ENCODE measurements around the gene USP47.

The USP47 gene

DNA sequence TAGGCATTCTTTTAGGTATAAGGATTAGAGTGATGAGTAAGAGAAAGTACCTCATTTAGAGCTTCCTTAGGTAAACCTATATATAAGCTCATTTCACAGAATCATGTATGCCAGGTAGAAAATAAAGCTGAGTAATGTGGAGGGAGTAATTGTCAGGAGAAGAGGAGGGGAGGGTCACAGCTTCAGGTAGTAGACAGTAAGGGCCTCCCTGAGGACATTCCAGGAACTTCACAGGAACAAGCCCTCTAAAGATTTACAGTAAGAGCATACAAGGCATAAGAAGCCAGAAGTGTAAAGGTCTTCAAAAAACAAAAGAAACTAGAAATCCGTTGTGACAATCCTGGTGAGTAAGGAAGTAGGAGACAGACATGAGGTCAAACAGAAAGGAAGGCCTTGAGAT is 57.6 kb downstream of the USP47 start:
- Histone ChIP-seq H3K9me3 (ENCODE audit: severe bottlenecking) (no peaks in the 10 kb centered on the region), H3K27me3 (ENCODE audit: insufficient read depth, poor library complexity, severe bottlenecking) (no peaks in the 10 kb centered on the region), H3K4me3 (ENCODE audit: severe bottlenecking) (no peak overlapping the region), H3K27ac (ENCODE audit: poor library complexity, severe bottlenecking) (no peak overlapping the region), H3K36me3 (ENCODE audit: low read depth) (peaks cover 37% of the 10 kb centered on the region), H3K4me1 (ENCODE audit: insufficient read depth, poor library complexity, severe bottlenecking) (no peaks in the 10 kb centered on the region)
- TF ChIP-seq, protein P1, sequence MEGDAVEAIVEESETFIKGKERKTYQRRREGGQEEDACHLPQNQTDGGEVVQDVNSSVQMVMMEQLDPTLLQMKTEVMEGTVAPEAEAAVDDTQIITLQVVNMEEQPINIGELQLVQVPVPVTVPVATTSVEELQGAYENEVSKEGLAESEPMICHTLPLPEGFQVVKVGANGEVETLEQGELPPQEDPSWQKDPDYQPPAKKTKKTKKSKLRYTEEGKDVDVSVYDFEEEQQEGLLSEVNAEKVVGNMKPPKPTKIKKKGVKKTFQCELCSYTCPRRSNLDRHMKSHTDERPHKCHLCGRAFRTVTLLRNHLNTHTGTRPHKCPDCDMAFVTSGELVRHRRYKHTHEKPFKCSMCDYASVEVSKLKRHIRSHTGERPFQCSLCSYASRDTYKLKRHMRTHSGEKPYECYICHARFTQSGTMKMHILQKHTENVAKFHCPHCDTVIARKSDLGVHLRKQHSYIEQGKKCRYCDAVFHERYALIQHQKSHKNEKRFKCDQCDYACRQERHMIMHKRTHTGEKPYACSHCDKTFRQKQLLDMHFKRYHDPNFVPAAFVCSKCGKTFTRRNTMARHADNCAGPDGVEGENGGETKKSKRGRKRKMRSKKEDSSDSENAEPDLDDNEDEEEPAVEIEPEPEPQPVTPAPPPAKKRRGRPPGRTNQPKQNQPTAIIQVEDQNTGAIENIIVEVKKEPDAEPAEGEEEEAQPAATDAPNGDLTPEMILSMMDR (IDR thresholded peaks at IDR 0.05; ENCODE audit: poor library complexity, severe bottlenecking), result peak; percentile 18
- peak; percentile 59 for ATAC-seq (ENCODE audit: low read depth)
- no peak for DNase-seq (ENCODE audit: low spot score)

DNA sequence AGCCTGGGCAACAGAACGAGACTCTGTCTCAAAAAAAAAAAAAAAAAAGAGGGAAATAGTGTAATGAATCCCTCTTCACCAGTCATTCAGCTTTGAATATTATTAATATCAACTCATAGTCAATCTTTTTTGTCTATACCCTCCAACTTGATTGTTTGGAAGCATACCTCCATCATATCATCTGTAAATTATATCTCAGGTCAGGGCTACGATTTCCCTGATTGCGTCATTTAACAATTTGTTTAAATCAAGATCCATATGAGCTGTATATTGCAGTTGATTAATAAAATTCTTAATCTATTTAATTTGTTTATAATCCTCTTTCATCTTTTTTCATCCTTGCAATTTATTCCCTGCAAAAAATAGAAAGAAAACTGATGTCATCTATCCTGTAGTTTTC is 60.2 kb downstream of the USP47 start:
- no peaks in the 10 kb centered on the region for H3K9me3 ChIP-seq (ENCODE audit: severe bottlenecking)
- H3K4me3 ChIP-seq (ENCODE audit: severe bottlenecking), result no peak overlapping the region
- DNase-seq (ENCODE audit: low spot score), result no peak
- TF ChIP-seq, protein P1 (IDR thresholded peaks at IDR 0.05; ENCODE audit: poor library complexity, severe bottlenecking), result no peak
- H3K27ac ChIP-seq (ENCODE audit: poor library complexity, severe bottlenecking), result no peak overlapping the region
- no peaks in the 10 kb centered on the region for H3K4me1 ChIP-seq (ENCODE audit: insufficient read depth, poor library complexity, severe bottlenecking)
- H3K27me3 ChIP-seq (ENCODE audit: insufficient read depth, poor library complexity, severe bottlenecking), result no peaks in the 10 kb centered on the region
- peaks cover 51% of the 10 kb centered on the region for H3K36me3 ChIP-seq (ENCODE audit: low read depth)
- no peak for ATAC-seq (ENCODE audit: low read depth)

DNA sequence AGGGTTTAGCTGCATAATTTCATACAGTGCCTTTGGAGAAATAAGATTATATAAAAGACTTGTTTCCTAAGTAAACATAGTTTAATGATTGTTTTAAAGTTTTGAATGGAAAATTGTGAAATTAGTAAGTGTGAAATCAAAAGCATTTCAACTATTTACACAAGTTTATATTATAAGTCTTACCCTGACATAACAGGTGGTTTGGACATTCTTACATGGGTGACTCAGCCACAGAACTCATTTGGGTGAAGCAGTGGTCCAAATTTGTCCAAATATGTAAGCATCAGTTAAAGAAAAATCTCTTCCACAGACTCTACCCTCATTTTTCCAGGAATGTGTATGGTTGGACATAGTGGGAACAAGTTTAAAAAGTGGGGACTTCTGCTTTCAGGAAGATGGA is 68.0 kb downstream of the USP47 start:
- Histone ChIP-seq H3K4me3 (ENCODE audit: severe bottlenecking) (no peak overlapping the region), H3K4me1 (ENCODE audit: insufficient read depth, poor library complexity, severe bottlenecking) (no peaks in the 10 kb centered on the region), H3K27ac (ENCODE audit: poor library complexity, severe bottlenecking) (no peak overlapping the region), H3K9me3 (ENCODE audit: severe bottlenecking) (no peaks in the 10 kb centered on the region), H3K36me3 (ENCODE audit: low read depth) (peaks cover 57% of the 10 kb centered on the region), H3K27me3 (ENCODE audit: insufficient read depth, poor library complexity, severe bottlenecking) (no peaks in the 10 kb centered on the region)
- ATAC-seq (ENCODE audit: low read depth) (no peak), DNase-seq (ENCODE audit: low spot score) (no peak)
- TF ChIP-seq, protein P1 (IDR thresholded peaks at IDR 0.05; ENCODE audit: poor library complexity, severe bottlenecking), result no peak

DNA sequence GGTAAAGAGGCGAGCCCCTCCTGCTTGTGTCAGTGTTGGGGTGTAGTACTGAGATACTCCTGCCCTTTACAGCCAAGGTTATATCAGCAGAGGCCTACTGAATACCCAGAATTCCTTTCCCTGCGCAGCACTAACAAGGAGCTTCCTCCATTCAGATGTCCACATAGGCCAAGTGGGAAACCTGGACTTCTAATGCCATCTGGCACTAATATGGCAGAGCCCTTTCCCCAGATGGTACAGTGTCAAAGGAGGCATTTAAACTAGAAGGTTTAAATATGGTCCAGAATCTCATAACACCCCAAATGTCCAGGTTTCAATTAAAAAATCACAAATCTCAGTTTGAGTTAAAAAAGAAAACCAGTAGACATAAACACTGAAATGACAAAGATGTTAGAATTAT is 68.8 kb downstream of the USP47 start:
- TF ChIP-seq, protein P1 (IDR thresholded peaks at IDR 0.05; ENCODE audit: poor library complexity, severe bottlenecking), result no peak
- Histone ChIP-seq H3K4me1 (ENCODE audit: insufficient read depth, poor library complexity, severe bottlenecking) (no peaks in the 10 kb centered on the region), H3K27me3 (ENCODE audit: insufficient read depth, poor library complexity, severe bottlenecking) (no peaks in the 10 kb centered on the region), H3K9me3 (ENCODE audit: severe bottlenecking) (no peaks in the 10 kb centered on the region), H3K36me3 (ENCODE audit: low read depth) (peaks cover 52% of the 10 kb centered on the region), H3K27ac (ENCODE audit: poor library complexity, severe bottlenecking) (no peak overlapping the region), H3K4me3 (ENCODE audit: severe bottlenecking) (no peak overlapping the region)
- DNase-seq (ENCODE audit: low spot score) (no peak), ATAC-seq (ENCODE audit: low read depth) (no peak)

DNA sequence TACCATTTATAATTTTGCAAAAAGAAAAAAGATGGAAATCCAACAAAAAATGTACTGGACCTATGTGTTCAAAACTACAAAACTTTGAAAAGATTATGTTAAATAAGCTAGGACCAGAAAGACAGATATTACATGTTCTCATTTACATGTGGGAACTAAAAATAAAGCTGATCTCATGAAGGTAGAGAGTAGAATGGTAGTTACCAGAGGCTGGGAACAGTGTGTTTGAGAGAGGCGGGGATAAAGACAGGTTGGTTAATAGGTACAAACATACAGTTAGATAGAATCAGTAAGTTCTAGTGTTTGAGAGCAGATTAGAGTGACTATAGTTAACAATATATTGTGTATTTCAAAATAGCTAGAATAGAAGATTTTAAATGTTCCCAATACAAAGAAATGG is 71.6 kb downstream of the USP47 start:
- H3K27ac ChIP-seq (ENCODE audit: poor library complexity, severe bottlenecking), result no peak overlapping the region
- no peaks in the 10 kb centered on the region for H3K9me3 ChIP-seq (ENCODE audit: severe bottlenecking)
- ATAC-seq (ENCODE audit: low read depth) (no peak), DNase-seq (ENCODE audit: low spot score) (no peak)
- no peaks in the 10 kb centered on the region for H3K27me3 ChIP-seq (ENCODE audit: insufficient read depth, poor library complexity, severe bottlenecking)
- TF ChIP-seq, protein P1 (IDR thresholded peaks at IDR 0.05; ENCODE audit: poor library complexity, severe bottlenecking), result no peak
- H3K36me3 ChIP-seq (ENCODE audit: low read depth), result peaks cover 26% of the 10 kb centered on the region
- H3K4me3 ChIP-seq (ENCODE audit: severe bottlenecking), result no peak overlapping the region
- no peaks in the 10 kb centered on the region for H3K4me1 ChIP-seq (ENCODE audit: insufficient read depth, poor library complexity, severe bottlenecking)
